Urothelium cell line (cell line): ENCODE data around the gene PTPN18.

Experiments
- DNase-seq: peaks from one replicate; pipeline ENCODE4 v3.0.0; 2011; ENCODE audit warnings: low spot score, mixed read lengths
- FAIRE-seq: peaks from 2 replicates; lab custom pipeline; 2011; peaks lifted over from hg19 to GRCh38; lab: Jason Lieb, UNC

The PTPN18 gene

GRCh38 chr2:130338793-130339345, 17.0 kb upstream of the PTPN18 start:
- FAIRE-seq = no peak

GRCh38 chr2:130339885-130340745, 15.7 kb upstream of the PTPN18 start:
- DNase-seq (no peak), FAIRE-seq (no peak)

More at GRCh38 chr2:130338793-130339345, 17.0 kb upstream of the PTPN18 start:
- no peak for DNase-seq

GRCh38 chr2:130341562-130342019, 14.3 kb upstream of the PTPN18 start:
- peak; percentile 40 for DNase-seq
- no peak for FAIRE-seq

- FAIRE-seq = no peak
- peak; percentile 95 for DNase-seq
These were observed 13.8 kb upstream of the PTPN18 start for GRCh38 chr2:130342020-130342532.

- FAIRE-seq = peak; percentile 40
- peak; percentile 96 for DNase-seq
These were observed 13.2 kb upstream of the PTPN18 start, which contains the start of gene IMP4 for GRCh38 chr2:130342533-130343275. Gene IMP4 (plus strand): TSS chr2:130342897. CDS start chr2:130342933, 36 bp downstream.

- no peak for FAIRE-seq
These were observed 11.3 kb upstream of the PTPN18 start for GRCh38 chr2:130344578-130344977.

GRCh38 chr2:130345091-130345490, 10.8 kb upstream of the PTPN18 start:
- no peak for DNase-seq

More at GRCh38 chr2:130344578-130344977, 11.3 kb upstream of the PTPN18 start:
- DNase-seq = no peak

GRCh38 chr2:130345611-130346010, 10.2 kb upstream of the PTPN18 start:
- DNase-seq (no peak), FAIRE-seq (no peak)

More at GRCh38 chr2:130345091-130345490, 10.8 kb upstream of the PTPN18 start:
- no peak for FAIRE-seq

- no peak for FAIRE-seq
These were observed 9.7 kb upstream of the PTPN18 start for GRCh38 chr2:130346041-130346740.

GRCh38 chr2:130346741-130347066, 9.2 kb upstream of the PTPN18 start:
- FAIRE-seq = no peak
- DNase-seq = no peak

More at GRCh38 chr2:130346041-130346740, 9.7 kb upstream of the PTPN18 start:
- no peak for DNase-seq

- DNase-seq = no peak
- FAIRE-seq = no peak
These were observed 8.5 kb upstream of the PTPN18 start for GRCh38 chr2:130347220-130347925.

- no peak for DNase-seq
- no peak for FAIRE-seq
These were observed 6.7 kb upstream of the PTPN18 start for GRCh38 chr2:130349174-130349573.

- DNase-seq (no peak), FAIRE-seq (no peak)
These were observed 4.1 kb upstream of the PTPN18 start for GRCh38 chr2:130351711-130352110.

- FAIRE-seq = no peak
- DNase-seq = no peak
These were observed 3.6 kb upstream of the PTPN18 start for GRCh38 chr2:130352237-130352636.

GRCh38 chr2:130353291-130354138, 2.3 kb upstream of the PTPN18 start:
- DNase-seq (no peak), FAIRE-seq (no peak)

GRCh38 chr2:130354139-130354428, 1.8 kb upstream of the PTPN18 start:
- DNase-seq = no peak
- FAIRE-seq = no peak

GRCh38 chr2:130355172-130355577, 681 bp upstream of the PTPN18 start:
- FAIRE-seq (no peak), DNase-seq (no peak)

GRCh38 chr2:130357864-130358263, 2.0 kb downstream of the PTPN18 start:
- DNase-seq (no peak), FAIRE-seq (no peak)
